HEK293 (cell line): Measurements from ENCODE around the gene CYB5RL.

Source experiments
- CTCF ChIA-PET: fragments of 350-600 bp; formaldehyde crosslinking; extraction: SDS; loops from one replicate; lab custom pipeline; 2021; ENCODE audit warnings: antibody characterized with exemption; lab: Yijun Ruan, JAX
- POLR2A ChIA-PET: fragments of 300-600 bp; formaldehyde crosslinking; extraction: SDS; loops from one replicate; lab custom pipeline; 2020; ENCODE audit warnings: antibody characterized with exemption, inconsistent platforms; lab: Yijun Ruan, JAX
- H3K27ac ChIP-seq: fragments of 200-500 bp; sonication (Bioruptor generic); 2 replicates; pipeline ENCODE4 v1.5.1; 2014; ENCODE audit warnings: low read depth, low read length, control low read depth, inconsistent platforms; ENCODE audit errors: extremely low read depth
- H3K36me3 ChIP-seq, 2 experiments: fragments of 200-500 bp in 1 of 2; sonication (Bioruptor generic) in 1 of 2; 1 replicate in 1 of 2; 2 replicates in 1 of 2; pipeline ENCODE4 v1.5.1; 2014 to 2017; ENCODE audit warnings: inconsistent platforms in 2 of 2, low read length in 2 of 2; ENCODE audit not compliant: control insufficient read depth in 2 of 2, insufficient read depth in 1 of 2
- H3K4me1 ChIP-seq: fragments of 200-500 bp; sonication (Bioruptor generic); 2 replicates; pipeline ENCODE4 v1.5.1; 2014; ENCODE audit warnings: mild to moderate bottlenecking, low read length, inconsistent platforms; ENCODE audit not compliant: control insufficient read depth, insufficient read depth
- H3K4me3 ChIP-seq: 2 replicates; pipeline ENCODE4 v1.5.1; 2011; ENCODE audit warnings: low read depth, mild to moderate bottlenecking, control low read depth, low read length, moderate library complexity
- H3K9me3 ChIP-seq: fragments of 200-500 bp; sonication (Bioruptor generic); 2 replicates; pipeline ENCODE4 v1.5.1; 2014; ENCODE audit warnings: low read depth, low read length, inconsistent platforms; ENCODE audit not compliant: control insufficient read depth, insufficient read depth
- KLF1 ChIP-seq: fragments of 450-650 bp; formaldehyde crosslinking; IDR thresholded peaks from 2 replicates; pipeline ENCODE4 v1.5.1; 2016; ENCODE audit warnings: missing biosample characterization, missing genetic modification characterization
- KLF9 ChIP-seq: fragments of 450-650 bp; formaldehyde crosslinking; IDR thresholded peaks from 2 replicates; pipeline ENCODE4 v1.5.1; 2016; ENCODE audit warnings: missing biosample characterization, missing genetic modification characterization, low read depth
- OSR2 ChIP-seq: fragments of 450-650 bp; formaldehyde crosslinking; IDR thresholded peaks from 2 replicates; pipeline ENCODE4 v1.5.1; 2016; ENCODE audit warnings: missing biosample characterization, missing genetic modification characterization
- SALL2 ChIP-seq: fragments of 450-650 bp; formaldehyde crosslinking; IDR thresholded peaks from 2 replicates; pipeline ENCODE4 v1.5.0; 2017; ENCODE audit warnings: missing biosample characterization, mild to moderate bottlenecking, missing genetic modification characterization, borderline replicate concordance
- SCRT1 ChIP-seq: fragments of 450-650 bp; formaldehyde crosslinking; IDR thresholded peaks from 2 replicates; pipeline ENCODE4 v1.5.1; 2016; ENCODE audit warnings: missing biosample characterization, missing genetic modification characterization, borderline replicate concordance
- ZBTB21 ChIP-seq: fragments of 450-650 bp; formaldehyde crosslinking; IDR thresholded peaks from 2 replicates; pipeline ENCODE4 v1.5.1; 2017; ENCODE audit warnings: missing biosample characterization, missing genetic modification characterization
- ZIC2 ChIP-seq: fragments of 450-650 bp; formaldehyde crosslinking; IDR thresholded peaks from 2 replicates; pipeline ENCODE4 v1.5.1; 2016; ENCODE audit warnings: missing biosample characterization, missing genetic modification characterization
- ZNF202 ChIP-seq: fragments of 450-650 bp; formaldehyde crosslinking; IDR thresholded peaks from 2 replicates; pipeline ENCODE4 v1.5.1; 2016; ENCODE audit warnings: missing biosample characterization, missing genetic modification characterization, borderline replicate concordance
- ZNF354C ChIP-seq: fragments of 450-650 bp; formaldehyde crosslinking; IDR thresholded peaks from 2 replicates; pipeline ENCODE4 v1.5.1; 2016; ENCODE audit warnings: missing biosample characterization, missing genetic modification characterization, low read depth, borderline replicate concordance
- ZNF514 ChIP-seq: fragments of 450-650 bp; formaldehyde crosslinking; IDR thresholded peaks from 2 replicates; pipeline ENCODE4 v1.5.1; 2016; ENCODE audit warnings: missing biosample characterization, missing genetic modification characterization
- ZNF530 ChIP-seq: fragments of 450-650 bp; formaldehyde crosslinking; IDR thresholded peaks from 2 replicates; pipeline ENCODE4 v1.5.1; 2016; ENCODE audit warnings: low read depth, missing biosample characterization, missing genetic modification characterization
- ZNF560 ChIP-seq: fragments of 450-650 bp; formaldehyde crosslinking; IDR thresholded peaks from 2 replicates; pipeline ENCODE4 v1.5.1; 2017; ENCODE audit warnings: missing biosample characterization, missing genetic modification characterization, borderline replicate concordance
- ZNF677 ChIP-seq: fragments of 450-650 bp; IDR thresholded peaks from 2 replicates; pipeline ENCODE4 v1.5.0; 2018; ENCODE audit warnings: missing biosample characterization, mild to moderate bottlenecking, missing genetic modification characterization, moderate library complexity
- ZNF776 ChIP-seq: fragments of 450-650 bp; formaldehyde crosslinking; IDR thresholded peaks from 2 replicates; pipeline ENCODE4 v1.5.0; 2017; ENCODE audit warnings: missing biosample characterization, missing genetic modification characterization, borderline replicate concordance
- ZNF792 ChIP-seq: fragments of 450-650 bp; formaldehyde crosslinking; IDR thresholded peaks from 2 replicates; pipeline ENCODE4 v1.5.1; 2016; ENCODE audit warnings: missing biosample characterization, missing genetic modification characterization
- TF ChIP-seq, protein P1 (sequence below): fragments of 450-650 bp; formaldehyde crosslinking; IDR thresholded peaks from 2 replicates; pipeline ENCODE4 v1.5.1; 2016; ENCODE audit warnings: missing biosample characterization, missing genetic modification characterization
- TF ChIP-seq, protein P2 (sequence below): fragments of 450-650 bp; formaldehyde crosslinking; IDR thresholded peaks from 2 replicates; pipeline ENCODE4 v1.5.1; 2016; ENCODE audit warnings: missing biosample characterization, missing genetic modification characterization
- TF ChIP-seq, protein P3 (sequence below): fragments of 450-650 bp; formaldehyde crosslinking; IDR thresholded peaks from 2 replicates; pipeline ENCODE4 v1.5.1; 2016; ENCODE audit warnings: missing biosample characterization, missing genetic modification characterization, borderline replicate concordance
- TF ChIP-seq, protein P4 (sequence below): fragments of 450-650 bp; formaldehyde crosslinking; IDR thresholded peaks from 2 replicates; pipeline ENCODE4 v1.5.1; 2017; ENCODE audit warnings: missing biosample characterization, missing genetic modification characterization
- TF ChIP-seq, protein P5 (sequence below): fragments of 450-650 bp; formaldehyde crosslinking; IDR thresholded peaks from 2 replicates; pipeline ENCODE4 v1.5.1; 2016; ENCODE audit warnings: missing biosample characterization, missing genetic modification characterization

CYB5RL gene

DNA sequence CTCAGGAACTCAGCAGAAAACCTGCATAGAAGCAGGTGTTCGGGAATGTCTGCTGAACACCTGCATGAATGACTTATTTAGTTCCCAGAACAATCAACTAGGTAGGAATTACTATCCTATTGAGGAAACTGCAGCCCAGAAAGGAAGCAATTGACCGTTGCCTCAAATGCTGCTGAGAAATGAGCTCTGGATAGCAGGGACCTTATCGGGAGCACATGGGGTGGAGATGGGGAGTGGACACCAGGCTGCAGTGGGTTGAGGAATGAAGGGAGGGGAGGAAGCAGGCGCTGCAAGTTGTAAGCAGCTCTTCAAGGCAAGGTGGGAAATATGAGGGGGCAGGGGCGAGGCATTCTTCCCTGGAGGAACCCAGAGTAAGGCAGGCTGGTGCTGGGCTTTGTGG, 36.3 kb downstream of the CYB5RL start:
- no peak for TF ChIP-seq ZNF514
- ChIA-PET CTCF (interaction anchor here (0.6 kb wide), 2 partner anchors 406 to 726 kb away, joined by 3 to 4 read pairs; no protein-coding TSS in a partner anchor), POLR2A (interaction anchor here (1.0 kb wide), 1 partner anchor 36 kb away, joined by 4 read pairs; the partner anchor contains the start of genes CYB5RL and MRPL37)
- no peaks in the 10 kb centered on the region for H3K9me3 ChIP-seq
- no peak overlapping the region for H3K4me3 ChIP-seq
- H3K4me1 ChIP-seq: no peaks in the 10 kb centered on the region; the same call in 1 of the 2 replicates
- H3K36me3 ChIP-seq: no peaks in the 10 kb centered on the region
- H3K27ac ChIP-seq: no peak overlapping the region

DNA sequence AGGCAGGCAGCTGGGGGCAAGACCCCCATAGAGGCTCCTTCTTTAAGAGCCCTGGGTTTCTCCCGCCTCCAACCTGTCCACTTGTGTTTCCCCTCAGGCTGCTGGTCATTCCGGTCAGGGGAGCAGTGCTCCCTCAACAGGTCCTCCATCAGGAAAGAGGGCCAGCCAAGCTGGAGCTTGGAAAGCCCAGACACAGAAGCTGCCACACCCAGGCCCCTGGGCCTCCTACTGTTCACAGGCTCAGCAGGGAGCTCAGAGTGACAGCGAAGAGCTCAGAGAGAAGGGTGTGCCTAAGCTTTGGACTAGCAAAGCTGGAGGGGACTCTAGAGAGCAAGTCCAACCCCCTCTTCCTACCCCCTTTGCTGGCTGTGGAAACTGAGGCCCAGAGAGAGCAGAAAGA, 36.8 kb downstream of the CYB5RL start:
- ChIA-PET POLR2A (interaction anchor here (1.0 kb wide), 1 partner anchor 37 kb away, joined by 4 read pairs; the partner anchor contains the start of genes CYB5RL and MRPL37), CTCF (interaction anchor here (0.6 to 0.7 kb wide), 3 partner anchors 41 to 407 kb away, joined by 3 read pairs; no protein-coding TSS in a partner anchor)
- Histone ChIP-seq H3K9me3 (no peaks in the 10 kb centered on the region), H3K27ac (no peak overlapping the region), H3K4me3 (no peak overlapping the region), H3K4me1 (no peaks in the 10 kb centered on the region; the same call in 1 of the 2 replicates), H3K36me3 (no peaks in the 10 kb centered on the region)
- TF ChIP-seq ZNF560 (no peak), ZNF792 (tag by site-specific recombination) (no peak), ZNF354C (tag by site-specific recombination) (no peak), ZNF202 (tag by site-specific recombination) (no peak), ZNF677 (tag by site-specific recombination) (no peak), OSR2 (tag by site-specific recombination) (peak; percentile 59), ZNF530 (tag by site-specific recombination) (no peak), ZIC2 (tag by site-specific recombination) (peak; percentile 77), KLF1 (tag by site-specific recombination) (peak; percentile 34), KLF9 (no peak), ZNF776 (tag by site-specific recombination) (no peak)
- TF ChIP-seq, protein P1, sequence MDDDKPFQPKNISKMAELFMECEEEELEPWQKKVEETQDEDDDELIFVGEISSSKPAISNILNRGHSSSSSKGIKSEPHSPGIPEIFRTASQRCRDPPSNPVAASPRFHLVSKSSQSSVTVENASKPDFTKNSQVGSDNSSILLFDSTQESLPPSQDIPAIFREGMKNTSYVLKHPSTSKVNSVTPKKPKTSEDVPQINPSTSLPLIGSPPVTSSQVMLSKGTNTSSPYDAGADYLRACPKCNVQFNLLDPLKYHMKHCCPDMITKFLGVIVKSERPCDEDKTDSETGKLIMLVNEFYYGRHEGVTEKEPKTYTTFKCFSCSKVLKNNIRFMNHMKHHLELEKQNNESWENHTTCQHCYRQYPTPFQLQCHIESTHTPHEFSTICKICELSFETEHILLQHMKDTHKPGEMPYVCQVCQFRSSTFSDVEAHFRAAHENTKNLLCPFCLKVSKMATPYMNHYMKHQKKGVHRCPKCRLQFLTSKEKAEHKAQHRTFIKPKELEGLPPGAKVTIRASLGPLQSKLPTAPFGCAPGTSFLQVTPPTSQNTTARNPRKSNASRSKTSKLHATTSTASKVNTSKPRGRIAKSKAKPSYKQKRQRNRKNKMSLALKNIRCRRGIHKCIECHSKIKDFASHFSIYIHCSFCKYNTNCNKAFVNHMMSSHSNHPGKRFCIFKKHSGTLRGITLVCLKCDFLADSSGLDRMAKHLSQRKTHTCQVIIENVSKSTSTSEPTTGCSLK (tag by site-specific recombination): no peak
- TF ChIP-seq, protein P2, sequence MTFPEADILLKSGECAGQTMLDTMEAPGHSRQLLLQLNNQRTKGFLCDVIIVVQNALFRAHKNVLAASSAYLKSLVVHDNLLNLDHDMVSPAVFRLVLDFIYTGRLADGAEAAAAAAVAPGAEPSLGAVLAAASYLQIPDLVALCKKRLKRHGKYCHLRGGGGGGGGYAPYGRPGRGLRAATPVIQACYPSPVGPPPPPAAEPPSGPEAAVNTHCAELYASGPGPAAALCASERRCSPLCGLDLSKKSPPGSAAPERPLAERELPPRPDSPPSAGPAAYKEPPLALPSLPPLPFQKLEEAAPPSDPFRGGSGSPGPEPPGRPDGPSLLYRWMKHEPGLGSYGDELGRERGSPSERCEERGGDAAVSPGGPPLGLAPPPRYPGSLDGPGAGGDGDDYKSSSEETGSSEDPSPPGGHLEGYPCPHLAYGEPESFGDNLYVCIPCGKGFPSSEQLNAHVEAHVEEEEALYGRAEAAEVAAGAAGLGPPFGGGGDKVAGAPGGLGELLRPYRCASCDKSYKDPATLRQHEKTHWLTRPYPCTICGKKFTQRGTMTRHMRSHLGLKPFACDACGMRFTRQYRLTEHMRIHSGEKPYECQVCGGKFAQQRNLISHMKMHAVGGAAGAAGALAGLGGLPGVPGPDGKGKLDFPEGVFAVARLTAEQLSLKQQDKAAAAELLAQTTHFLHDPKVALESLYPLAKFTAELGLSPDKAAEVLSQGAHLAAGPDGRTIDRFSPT (tag by site-specific recombination): no peak

DNA sequence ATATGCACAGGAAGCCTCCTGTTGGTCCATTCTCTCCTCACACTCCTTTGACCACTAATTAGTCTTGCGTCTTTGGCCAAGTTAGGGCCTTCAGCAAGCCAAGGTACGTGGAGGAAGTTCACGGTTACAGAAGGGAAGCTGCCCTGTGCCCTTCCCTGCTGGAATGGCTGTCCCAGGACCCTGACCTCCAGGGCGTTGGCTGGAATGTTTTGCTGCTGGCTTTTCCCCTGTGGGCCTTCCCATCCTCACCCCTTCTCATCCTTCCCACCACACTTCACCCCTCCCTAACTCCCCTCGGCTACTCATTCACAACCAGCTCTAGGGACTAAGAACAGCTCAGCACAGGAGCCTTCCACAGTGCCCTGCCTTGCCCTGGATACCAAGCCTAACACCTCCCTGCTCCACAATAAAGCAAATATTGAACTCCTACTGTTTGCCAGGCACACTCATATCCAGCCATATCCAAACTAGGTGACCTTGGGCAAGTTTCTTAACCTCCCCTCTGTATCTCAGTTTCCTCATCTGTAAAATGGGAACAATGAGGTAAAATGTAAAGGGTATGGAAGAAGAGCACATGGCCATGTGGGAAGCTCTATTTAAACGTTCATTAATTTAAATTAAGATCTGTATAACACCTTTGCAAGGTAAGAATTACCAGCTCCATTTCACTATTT, 38.2 kb downstream of the CYB5RL start:
- Histone ChIP-seq H3K27ac (no peak overlapping the region), H3K9me3 (no peaks in the 10 kb centered on the region), H3K36me3 (no peaks in the 10 kb centered on the region), H3K4me3 (no peak overlapping the region), H3K4me1 (no peaks in the 10 kb centered on the region; the same call in 1 of the 2 replicates)
- ChIA-PET CTCF (interaction anchor here (1.0 kb wide), 1 partner anchor 20 kb away, joined by 5 read pairs; no protein-coding TSS in a partner anchor), POLR2A (no interaction called here)
- TF ChIP-seq SALL2 (no peak), SCRT1 (no peak), ZBTB21 (tag by site-specific recombination) (no peak), KLF1 (tag by site-specific recombination) (no peak)
- TF ChIP-seq, protein P3, sequence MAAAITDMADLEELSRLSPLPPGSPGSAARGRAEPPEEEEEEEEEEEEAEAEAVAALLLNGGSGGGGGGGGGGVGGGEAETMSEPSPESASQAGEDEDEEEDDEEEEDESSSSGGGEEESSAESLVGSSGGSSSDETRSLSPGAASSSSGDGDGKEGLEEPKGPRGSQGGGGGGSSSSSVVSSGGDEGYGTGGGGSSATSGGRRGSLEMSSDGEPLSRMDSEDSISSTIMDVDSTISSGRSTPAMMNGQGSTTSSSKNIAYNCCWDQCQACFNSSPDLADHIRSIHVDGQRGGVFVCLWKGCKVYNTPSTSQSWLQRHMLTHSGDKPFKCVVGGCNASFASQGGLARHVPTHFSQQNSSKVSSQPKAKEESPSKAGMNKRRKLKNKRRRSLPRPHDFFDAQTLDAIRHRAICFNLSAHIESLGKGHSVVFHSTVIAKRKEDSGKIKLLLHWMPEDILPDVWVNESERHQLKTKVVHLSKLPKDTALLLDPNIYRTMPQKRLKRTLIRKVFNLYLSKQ (tag by site-specific recombination): no peak
- TF ChIP-seq, protein P4, sequence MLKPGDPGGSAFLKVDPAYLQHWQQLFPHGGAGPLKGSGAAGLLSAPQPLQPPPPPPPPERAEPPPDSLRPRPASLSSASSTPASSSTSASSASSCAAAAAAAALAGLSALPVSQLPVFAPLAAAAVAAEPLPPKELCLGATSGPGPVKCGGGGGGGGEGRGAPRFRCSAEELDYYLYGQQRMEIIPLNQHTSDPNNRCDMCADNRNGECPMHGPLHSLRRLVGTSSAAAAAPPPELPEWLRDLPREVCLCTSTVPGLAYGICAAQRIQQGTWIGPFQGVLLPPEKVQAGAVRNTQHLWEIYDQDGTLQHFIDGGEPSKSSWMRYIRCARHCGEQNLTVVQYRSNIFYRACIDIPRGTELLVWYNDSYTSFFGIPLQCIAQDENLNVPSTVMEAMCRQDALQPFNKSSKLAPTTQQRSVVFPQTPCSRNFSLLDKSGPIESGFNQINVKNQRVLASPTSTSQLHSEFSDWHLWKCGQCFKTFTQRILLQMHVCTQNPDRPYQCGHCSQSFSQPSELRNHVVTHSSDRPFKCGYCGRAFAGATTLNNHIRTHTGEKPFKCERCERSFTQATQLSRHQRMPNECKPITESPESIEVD (tag by site-specific recombination): no peak
- TF ChIP-seq, protein P5, sequence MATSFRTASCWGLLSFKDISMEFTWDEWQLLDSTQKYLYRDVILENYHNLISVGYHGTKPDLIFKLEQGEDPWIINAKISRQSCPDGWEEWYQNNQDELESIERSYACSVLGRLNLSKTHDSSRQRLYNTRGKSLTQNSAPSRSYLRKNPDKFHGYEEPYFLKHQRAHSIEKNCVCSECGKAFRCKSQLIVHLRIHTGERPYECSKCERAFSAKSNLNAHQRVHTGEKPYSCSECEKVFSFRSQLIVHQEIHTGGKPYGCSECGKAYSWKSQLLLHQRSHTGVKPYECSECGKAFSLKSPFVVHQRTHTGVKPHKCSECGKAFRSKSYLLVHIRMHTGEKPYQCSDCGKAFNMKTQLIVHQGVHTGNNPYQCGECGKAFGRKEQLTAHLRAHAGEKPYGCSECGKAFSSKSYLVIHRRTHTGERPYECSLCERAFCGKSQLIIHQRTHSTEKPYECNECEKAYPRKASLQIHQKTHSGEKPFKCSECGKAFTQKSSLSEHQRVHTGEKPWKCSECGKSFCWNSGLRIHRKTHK (tag by site-specific recombination): no peak
